SK-N-SH (cell line): Measurements from ENCODE around the gene SMPD2. TPM values are rescaled to one million over a fixed set of nuclear protein-coding genes. Genes with fewer than 3 reads are reported as not detected.
A peak's percentile ranks its signal among the peaks of the same experiment; 100 is the strongest.

Experiments used
- CTCF ChIA-PET: fragments of 300-600, 350-600 bp; formaldehyde crosslinking; extraction: SDS; loops from one replicate; lab custom pipeline; 2021; lab: Yijun Ruan, JAX
- POLR2A ChIA-PET: fragments of 350-600 bp; sonication (Branson Sonifier 250); formaldehyde crosslinking; extraction: SDS; loops from one replicate; lab custom pipeline; 2020; ENCODE audit warnings: antibody characterized with exemption, inconsistent platforms; lab: Yijun Ruan, JAX
- DNase-seq: peaks from one replicate; pipeline ENCODE4 v3.0.0; 2012
- H2AFZ ChIP-seq: fragments of 200-600 bp; sonication (generic); 2 replicates; pipeline ENCODE4 v1.8.1; 2016; ENCODE audit warnings: antibody characterized with exemption, mild to moderate bottlenecking, low read depth
- H3F3A ChIP-seq: fragments of 200-600 bp; sonication (generic); replicated peaks from 2 replicates; pipeline ENCODE3; 2016; ENCODE audit warnings: antibody characterized with exemption, mild to moderate bottlenecking; ENCODE audit not compliant: insufficient read depth
- H3K27ac ChIP-seq, 2 experiments: fragments of 200-500 bp in 1 of 2; fragments of 200-600 bp in 1 of 2; sonication (Bioruptor generic) in 1 of 2; sonication (generic), shearing (Covaris generic) in 1 of 2; 2 replicates each; pipeline versions ENCODE4 v1.5.1 to v1.6.1; 2014 to 2016; ENCODE audit warnings: low read depth in 2 of 2, inconsistent platforms in 1 of 2, low read length in 1 of 2, mild to moderate bottlenecking in 1 of 2, mixed read lengths in 1 of 2
- H3K27me3 ChIP-seq: fragments of 200-600 bp; sonication (generic), shearing (Covaris generic); 2 replicates; pipeline ENCODE4 v1.6.1; 2016; ENCODE audit warnings: mixed run types; ENCODE audit not compliant: insufficient read depth
- H3K36me3 ChIP-seq, 2 experiments: fragments of 200-500 bp in 1 of 2; fragments of 200-600 bp in 1 of 2; sonication (Bioruptor generic) in 1 of 2; sonication (generic) in 1 of 2; replicated peaks in 1 of 2; 2 replicates each; pipeline versions ENCODE3 to v1.5.1; 2014 to 2016; ENCODE audit warnings: low read length in 1 of 2, mild to moderate bottlenecking in 1 of 2; ENCODE audit not compliant: insufficient read depth in 2 of 2, control insufficient read depth in 1 of 2
- H3K4me1 ChIP-seq, 2 experiments: fragments of 200-500 bp in 1 of 2; fragments of 200-600 bp in 1 of 2; sonication (Bioruptor generic) in 1 of 2; sonication (generic), shearing (Covaris generic) in 1 of 2; 2 replicates each; pipeline versions ENCODE4 v1.5.1 to v1.6.1; 2014 to 2016; ENCODE audit warnings: low read depth in 1 of 2, low read length in 1 of 2, mixed run types in 1 of 2; ENCODE audit not compliant: insufficient read depth in 2 of 2, control insufficient read depth in 1 of 2
- H3K4me2 ChIP-seq: fragments of 200-600 bp; sonication (generic), shearing (Covaris generic); 2 replicates; pipeline ENCODE4 v1.6.1; 2017; ENCODE audit warnings: mixed run types
- H3K4me3 ChIP-seq, 2 experiments: fragments of 200-500 bp in 1 of 2; fragments of 200-600 bp in 1 of 2; sonication (Bioruptor generic) in 1 of 2; sonication (generic), shearing (Covaris generic) in 1 of 2; 2 replicates each; pipeline versions ENCODE4 v1.5.1 to v1.8.1; 2014 to 2016; ENCODE audit warnings: low read depth in 2 of 2, inconsistent platforms in 1 of 2, low read length in 1 of 2, mild to moderate bottlenecking in 1 of 2, mixed read lengths in 1 of 2, moderate library complexity in 1 of 2
- H3K79me2 ChIP-seq: fragments of 200-600 bp; sonication (generic); 2 replicates; pipeline ENCODE4 v1.8.1; 2017; ENCODE audit warnings: mild to moderate bottlenecking; ENCODE audit not compliant: insufficient read depth
- H3K9ac ChIP-seq: fragments of 200-600 bp; sonication (generic); 2 replicates; pipeline ENCODE4 v1.6.1; 2017; ENCODE audit warnings: mixed run types
- H3K9me2 ChIP-seq: fragments of 200-600 bp; sonication (generic); 2 replicates; pipeline ENCODE4 v1.6.1; 2017; ENCODE audit warnings: mixed run types
- H3K9me3 ChIP-seq: fragments of 200-600 bp; sonication (generic); 2 replicates; pipeline ENCODE4 v1.6.1; 2017; ENCODE audit warnings: mixed run types, mild to moderate bottlenecking, moderate library complexity
- H4K20me1 ChIP-seq: fragments of 200-600 bp; sonication (generic); 2 replicates; pipeline ENCODE4 v1.6.1; 2017; ENCODE audit warnings: mild to moderate bottlenecking, mixed run types; ENCODE audit not compliant: insufficient read depth
- CHD2 ChIP-seq: fragments of 150-350 bp; IDR thresholded peaks from 2 replicates; pipeline ENCODE4 v1.6.1; 2018; ENCODE audit warnings: low read length; ENCODE audit not compliant: partially characterized antibody
- ELF1 ChIP-seq: IDR thresholded peaks from 2 replicates; pipeline ENCODE4 v1.4.0; 2012
- EZH2phosphoT487 ChIP-seq: fragments of 200-600 bp; sonication (generic); IDR thresholded peaks from 2 replicates; pipeline ENCODE4 v1.6.1; 2017; ENCODE audit warnings: low read depth, mixed run types, mild to moderate bottlenecking, antibody characterized with exemption, moderate library complexity, borderline replicate concordance
- FOSL2 ChIP-seq: IDR thresholded peaks from 2 replicates; pipeline ENCODE4 v1.4.0; 2012; ENCODE audit warnings: low read depth, mild to moderate bottlenecking, moderate library complexity, borderline replicate concordance
- MAX ChIP-seq: IDR thresholded peaks from 2 replicates; pipeline ENCODE4 v1.4.0; 2012; ENCODE audit warnings: low read depth
- MXI1 ChIP-seq: IDR thresholded peaks from 2 replicates; pipeline ENCODE4 v1.6.1; 2012; ENCODE audit warnings: mild to moderate bottlenecking, low read depth, low read length, improper control_type of control experiment
- NFIC ChIP-seq: IDR thresholded peaks from 2 replicates; pipeline ENCODE4 v1.4.0; 2012; ENCODE audit warnings: borderline replicate concordance
- NRF1 ChIP-seq: IDR thresholded peaks from 2 replicates; pipeline ENCODE4 v1.6.1; 2012; ENCODE audit warnings: low read depth, mild to moderate bottlenecking, low read length
- POLR2AphosphoS5 ChIP-seq: IDR thresholded peaks from 2 replicates; pipeline ENCODE4 v1.6.1; 2012; ENCODE audit warnings: low read depth, low read length
- RCOR1 ChIP-seq: fragments of 150-350 bp; IDR thresholded peaks from 2 replicates; pipeline ENCODE4 v1.6.1; 2017; ENCODE audit warnings: antibody characterized with exemption, low read length
- SIN3A ChIP-seq: IDR thresholded peaks from 2 replicates; pipeline ENCODE4 v1.6.1; 2012; ENCODE audit warnings: low read depth, mild to moderate bottlenecking, low read length, moderate library complexity, borderline replicate concordance
- SMC3 ChIP-seq: IDR thresholded peaks from 2 replicates; pipeline ENCODE4 v1.6.1; 2012; ENCODE audit warnings: low read depth, low read length, improper control_type of control experiment
- TAF1 ChIP-seq: IDR thresholded peaks from 2 replicates; pipeline ENCODE4 v1.6.1; 2012; ENCODE audit warnings: low read depth, mild to moderate bottlenecking, low read length, moderate library complexity, borderline replicate concordance
- USF1 ChIP-seq: IDR thresholded peaks from 2 replicates; pipeline ENCODE4 v1.4.0; 2012; ENCODE audit warnings: low read depth, borderline replicate concordance
- YY1 ChIP-seq: IDR thresholded peaks from 2 replicates; pipeline ENCODE4 v1.4.0; 2012; ENCODE audit warnings: low read depth, mild to moderate bottlenecking
- WGBS: methylation state at CpG from one replicate; pipeline ENCODE4 v1.1.6; 2017; ENCODE audit warnings: low lambda C conversion rate; 5-methylcytosine and 5-hydroxymethylcytosine counted together
- polyA plus RNA-seq, 3 experiments: library from polyadenylated mRNA; depleted of rRNA; stranded (reverse); fragments of >200 nt; gene quantifications; 2 replicates each; pipeline ENCODE4 v1.2.3, GENCODE V29; 2012
- TF ChIP-seq, protein P1 (sequence below): fragments of 200-600 bp; sonication (generic); IDR thresholded peaks from 2 replicates; pipeline ENCODE4 v1.6.1; 2017; ENCODE audit warnings: antibody characterized with exemption, mild to moderate bottlenecking, moderate library complexity
- TF ChIP-seq, protein P2 (sequence below): IDR thresholded peaks from 2 replicates; pipeline ENCODE4; 2012
- TF ChIP-seq, protein P3 (sequence below): fragments of 150-350 bp; IDR thresholded peaks from 2 replicates; pipeline ENCODE4 v1.6.1; 2016; ENCODE audit warnings: mild to moderate bottlenecking, low read depth, low read length
- TF ChIP-seq, protein P4 (sequence below): fragments of 150-350 bp; IDR thresholded peaks from 2 replicates; pipeline ENCODE4 v1.6.1; 2017; ENCODE audit warnings: antibody characterized with exemption, low read length, low read depth, borderline replicate concordance

The SMPD2 gene
- polyA plus RNA-seq, 1 of the 3 experiments (the other 2 are of a cell fraction) = 9.7 TPM

DNA sequence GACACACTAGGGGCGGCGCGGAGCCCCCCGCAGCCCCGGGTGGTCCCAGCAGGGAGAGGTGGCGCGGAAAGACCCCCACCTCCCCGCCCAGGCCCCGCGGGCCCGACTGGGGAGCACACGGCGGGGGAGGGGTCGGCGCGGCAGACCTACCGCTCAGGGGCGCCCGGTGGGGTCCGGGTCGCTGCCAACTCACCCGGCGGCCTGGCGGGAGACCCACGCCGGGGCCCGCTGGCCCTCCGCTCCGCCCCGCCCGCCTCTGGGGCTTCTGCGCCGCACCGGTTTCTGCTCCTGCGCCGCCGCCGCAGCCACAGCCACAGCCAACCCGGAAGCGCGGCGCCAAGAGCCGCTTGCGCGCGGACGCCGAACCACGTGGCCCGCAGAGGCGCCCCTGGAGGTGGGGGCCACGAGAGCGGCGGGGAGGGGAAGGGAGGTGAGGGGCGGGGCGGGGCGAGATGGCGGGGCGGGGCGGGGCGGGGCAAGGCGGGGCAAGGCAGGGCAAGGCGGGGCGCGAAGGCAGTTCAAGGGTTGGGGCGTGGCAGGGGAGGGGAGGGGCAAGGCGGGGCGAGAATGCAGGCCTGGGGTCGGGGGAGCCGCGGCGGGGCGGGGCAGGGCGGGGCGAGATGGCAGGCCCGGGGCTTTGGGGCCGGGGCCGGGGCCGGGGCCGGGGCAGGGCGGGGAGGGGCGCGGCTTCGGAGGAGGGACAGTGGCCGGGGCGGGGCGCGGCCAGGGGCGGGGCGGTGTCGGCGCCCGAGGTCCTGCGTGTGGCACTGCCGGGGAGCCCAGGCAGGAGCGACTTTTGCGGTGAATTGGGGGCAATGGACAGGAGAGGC is 42.6 kb downstream of the SMPD2 start, which contains the start of gene ZBTB24:
TSS of gene ZBTB24 (minus strand) at position 315 of the 830 bp plus-strand sequence. CDS start 1,193 bp downstream, outside the sequence.
- Histone ChIP-seq H3K4me3 (peak within 1 kb of the TSS; percentile 69 to 75), H3K9me3 (no peaks in the 10 kb centered on the region), H3K4me2 (peak within 1 kb of the TSS; percentile 76)
- peak; percentile 98 for DNase-seq
- no peak for TF ChIP-seq YY1
- TF ChIP-seq, protein P1, sequence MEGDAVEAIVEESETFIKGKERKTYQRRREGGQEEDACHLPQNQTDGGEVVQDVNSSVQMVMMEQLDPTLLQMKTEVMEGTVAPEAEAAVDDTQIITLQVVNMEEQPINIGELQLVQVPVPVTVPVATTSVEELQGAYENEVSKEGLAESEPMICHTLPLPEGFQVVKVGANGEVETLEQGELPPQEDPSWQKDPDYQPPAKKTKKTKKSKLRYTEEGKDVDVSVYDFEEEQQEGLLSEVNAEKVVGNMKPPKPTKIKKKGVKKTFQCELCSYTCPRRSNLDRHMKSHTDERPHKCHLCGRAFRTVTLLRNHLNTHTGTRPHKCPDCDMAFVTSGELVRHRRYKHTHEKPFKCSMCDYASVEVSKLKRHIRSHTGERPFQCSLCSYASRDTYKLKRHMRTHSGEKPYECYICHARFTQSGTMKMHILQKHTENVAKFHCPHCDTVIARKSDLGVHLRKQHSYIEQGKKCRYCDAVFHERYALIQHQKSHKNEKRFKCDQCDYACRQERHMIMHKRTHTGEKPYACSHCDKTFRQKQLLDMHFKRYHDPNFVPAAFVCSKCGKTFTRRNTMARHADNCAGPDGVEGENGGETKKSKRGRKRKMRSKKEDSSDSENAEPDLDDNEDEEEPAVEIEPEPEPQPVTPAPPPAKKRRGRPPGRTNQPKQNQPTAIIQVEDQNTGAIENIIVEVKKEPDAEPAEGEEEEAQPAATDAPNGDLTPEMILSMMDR = no peak
- TF ChIP-seq SIN3A = peak; percentile 36; the same call in 1 of the 2 replicates
- no peak for TF ChIP-seq SMC3
- peak; percentile 71 for TF ChIP-seq TAF1
- TF ChIP-seq MXI1 = no peak; the same call in none of the 2 replicates
- TF ChIP-seq FOSL2 = no peak
- TF ChIP-seq MAX = peak; percentile 92
- no peak for TF ChIP-seq NFIC
- 0 out of 2 replicates have a peak, but pooled peaks have one; percentile 9 for TF ChIP-seq RCOR1
- TF ChIP-seq, protein P2, sequence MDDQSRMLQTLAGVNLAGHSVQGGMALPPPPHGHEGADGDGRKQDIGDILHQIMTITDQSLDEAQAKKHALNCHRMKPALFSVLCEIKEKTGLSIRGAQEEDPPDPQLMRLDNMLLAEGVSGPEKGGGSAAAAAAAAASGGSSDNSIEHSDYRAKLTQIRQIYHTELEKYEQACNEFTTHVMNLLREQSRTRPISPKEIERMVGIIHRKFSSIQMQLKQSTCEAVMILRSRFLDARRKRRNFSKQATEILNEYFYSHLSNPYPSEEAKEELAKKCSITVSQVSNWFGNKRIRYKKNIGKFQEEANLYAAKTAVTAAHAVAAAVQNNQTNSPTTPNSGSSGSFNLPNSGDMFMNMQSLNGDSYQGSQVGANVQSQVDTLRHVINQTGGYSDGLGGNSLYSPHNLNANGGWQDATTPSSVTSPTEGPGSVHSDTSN = no peak
- peak; percentile 73 for TF ChIP-seq NRF1
- TF ChIP-seq, protein P3, sequence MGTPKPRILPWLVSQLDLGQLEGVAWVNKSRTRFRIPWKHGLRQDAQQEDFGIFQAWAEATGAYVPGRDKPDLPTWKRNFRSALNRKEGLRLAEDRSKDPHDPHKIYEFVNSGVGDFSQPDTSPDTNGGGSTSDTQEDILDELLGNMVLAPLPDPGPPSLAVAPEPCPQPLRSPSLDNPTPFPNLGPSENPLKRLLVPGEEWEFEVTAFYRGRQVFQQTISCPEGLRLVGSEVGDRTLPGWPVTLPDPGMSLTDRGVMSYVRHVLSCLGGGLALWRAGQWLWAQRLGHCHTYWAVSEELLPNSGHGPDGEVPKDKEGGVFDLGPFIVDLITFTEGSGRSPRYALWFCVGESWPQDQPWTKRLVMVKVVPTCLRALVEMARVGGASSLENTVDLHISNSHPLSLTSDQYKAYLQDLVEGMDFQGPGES = no peak
- TF ChIP-seq, protein P4, sequence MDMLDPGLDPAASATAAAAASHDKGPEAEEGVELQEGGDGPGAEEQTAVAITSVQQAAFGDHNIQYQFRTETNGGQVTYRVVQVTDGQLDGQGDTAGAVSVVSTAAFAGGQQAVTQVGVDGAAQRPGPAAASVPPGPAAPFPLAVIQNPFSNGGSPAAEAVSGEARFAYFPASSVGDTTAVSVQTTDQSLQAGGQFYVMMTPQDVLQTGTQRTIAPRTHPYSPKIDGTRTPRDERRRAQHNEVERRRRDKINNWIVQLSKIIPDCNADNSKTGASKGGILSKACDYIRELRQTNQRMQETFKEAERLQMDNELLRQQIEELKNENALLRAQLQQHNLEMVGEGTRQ = peak; percentile 53; the same call in 1 of the 2 replicates
- peak; percentile 38; the same call in 1 of the 2 replicates for TF ChIP-seq POLR2AphosphoS5
- TF ChIP-seq CHD2 = peak; percentile 26
- peak; percentile 91 for TF ChIP-seq USF1
- peak; percentile 95 for TF ChIP-seq ELF1
- TF ChIP-seq EZH2phosphoT487 = no peak
- TF ChIP-seq, all 33 proteins: peak for 10
- Histone ChIP-seq H3K9me2 (no peaks in the 10 kb centered on the region), H3K4me1 (peaks cover 11 to 12% of the 10 kb centered on the region in 2 experiments; a peak in 3 of 4 replicates), H4K20me1 (no peaks in the 10 kb centered on the region), H3K27ac (peak within 1 kb of the TSS; percentile 11 to 39; a peak in 1 of 4 replicates), H2AFZ (peak within 1 kb of the TSS; percentile 89), H3K79me2 (peaks cover 45% of the 10 kb centered on the region), H3K9ac (peak within 1 kb of the TSS; percentile 74), H3K27me3 (no peaks in the 10 kb centered on the region), H3K36me3 (peaks cover 15 to 23% of the 10 kb centered on the region in 2 experiments), H3F3A (peaks cover 4% of the 10 kb centered on the region)
- ChIA-PET POLR2A (interaction anchor here (1.2 kb wide), 1 partner anchor 27 kb away, joined by 6 read pairs; the partner anchor contains the start of gene MICAL1), CTCF (interaction anchor here (1.3 to 1.7 kb wide), 4 partner anchors 12 to 101 kb away, joined by 3 to 5 read pairs (median 4); partner anchors contain the start of genes CD164, MICAL1, PPIL6 and SMPD2)
- 3% methylated on average over 14 of the region's 97 CpGs for WGBS
